GM12874 (cell line): ENCODE data around the gene GCHFR.

Experiments
- CTCF ChIP-seq: IDR thresholded peaks from 2 replicates; pipeline ENCODE4 v1.5.1; 2011; ENCODE audit warnings: low read depth, mild to moderate bottlenecking, control low read depth, low read length, moderate library complexity; ENCODE audit not compliant: insufficient read depth

Gene GCHFR

GRCh38 chr15:40785164-40785563, 21.3 kb downstream of the GCHFR start:
- no peak for TF ChIP-seq CTCF

GRCh38 chr15:40785814-40786213, 21.9 kb downstream of the GCHFR start:
- no peak for TF ChIP-seq CTCF

DNA sequence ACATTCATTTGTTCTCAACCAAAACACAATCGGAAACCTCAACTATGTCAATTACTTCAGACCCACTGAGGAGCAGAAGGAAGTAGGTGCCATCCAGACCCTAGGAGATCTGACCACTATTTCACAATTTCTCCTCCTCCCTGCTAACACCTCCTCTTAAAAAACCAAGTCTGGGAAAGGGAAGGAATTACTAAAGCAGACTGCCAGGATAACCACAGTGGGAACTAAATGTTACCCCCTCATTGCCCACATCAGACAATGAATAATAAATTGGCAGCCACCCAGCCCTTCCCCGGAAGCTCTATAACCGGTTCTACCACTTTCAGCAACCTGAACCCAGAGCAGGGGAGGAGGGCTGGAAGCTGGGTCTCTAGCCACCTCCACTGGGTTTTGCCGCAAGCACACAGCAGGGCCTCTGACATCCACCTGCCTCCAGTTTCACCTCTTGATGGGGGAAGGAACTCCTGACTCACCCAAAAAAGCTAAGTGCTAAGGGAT, 23.5 kb downstream of the GCHFR start:
- no peak for TF ChIP-seq CTCF

GRCh38 chr15:40787991-40788390, 24.1 kb downstream of the GCHFR start:
- TF ChIP-seq CTCF = no peak

DNA sequence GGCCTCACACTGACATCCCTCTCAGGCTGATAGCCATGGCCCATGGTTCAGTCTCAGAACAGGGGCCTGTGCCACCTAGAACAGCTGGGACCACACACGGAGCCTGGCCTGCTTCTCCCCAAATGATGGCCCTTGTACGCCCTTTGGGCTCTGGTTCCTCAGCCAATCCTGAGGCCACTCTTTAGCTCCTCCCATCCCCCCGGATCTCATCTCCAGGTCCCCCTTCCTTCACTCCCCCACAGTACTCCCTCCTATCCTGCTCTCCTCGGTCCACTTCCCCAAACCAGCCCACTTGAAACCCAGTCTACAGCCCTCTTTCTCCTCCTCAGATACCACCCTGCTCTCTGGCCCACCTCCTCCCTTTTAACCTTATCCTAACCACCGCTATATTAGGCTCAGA, 25.3 kb downstream of the GCHFR start:
- no peak for TF ChIP-seq CTCF

GRCh38 chr15:40789999-40790398, 26.1 kb downstream of the GCHFR start:
- TF ChIP-seq CTCF = no peak

- no peak for TF ChIP-seq CTCF
Observed at GRCh38 chr15:40790718-40791117, 26.9 kb downstream of the GCHFR start.

GRCh38 chr15:40792394-40792793, 28.5 kb downstream of the GCHFR start:
- TF ChIP-seq CTCF = no peak
